GM21367 (cell line): ENCODE measurements around the gene HEATR9.
A peak's percentile ranks its signal among the peaks of the same experiment; 100 is the strongest.

Experiments used
- ATAC-seq: cut with Tn5 transposase; IDR thresholded peaks from one replicate; pipeline ENCODE4 v1.9.1; 2021; ENCODE audit not compliant: unreplicated experiment

HEATR9 gene

DNA sequence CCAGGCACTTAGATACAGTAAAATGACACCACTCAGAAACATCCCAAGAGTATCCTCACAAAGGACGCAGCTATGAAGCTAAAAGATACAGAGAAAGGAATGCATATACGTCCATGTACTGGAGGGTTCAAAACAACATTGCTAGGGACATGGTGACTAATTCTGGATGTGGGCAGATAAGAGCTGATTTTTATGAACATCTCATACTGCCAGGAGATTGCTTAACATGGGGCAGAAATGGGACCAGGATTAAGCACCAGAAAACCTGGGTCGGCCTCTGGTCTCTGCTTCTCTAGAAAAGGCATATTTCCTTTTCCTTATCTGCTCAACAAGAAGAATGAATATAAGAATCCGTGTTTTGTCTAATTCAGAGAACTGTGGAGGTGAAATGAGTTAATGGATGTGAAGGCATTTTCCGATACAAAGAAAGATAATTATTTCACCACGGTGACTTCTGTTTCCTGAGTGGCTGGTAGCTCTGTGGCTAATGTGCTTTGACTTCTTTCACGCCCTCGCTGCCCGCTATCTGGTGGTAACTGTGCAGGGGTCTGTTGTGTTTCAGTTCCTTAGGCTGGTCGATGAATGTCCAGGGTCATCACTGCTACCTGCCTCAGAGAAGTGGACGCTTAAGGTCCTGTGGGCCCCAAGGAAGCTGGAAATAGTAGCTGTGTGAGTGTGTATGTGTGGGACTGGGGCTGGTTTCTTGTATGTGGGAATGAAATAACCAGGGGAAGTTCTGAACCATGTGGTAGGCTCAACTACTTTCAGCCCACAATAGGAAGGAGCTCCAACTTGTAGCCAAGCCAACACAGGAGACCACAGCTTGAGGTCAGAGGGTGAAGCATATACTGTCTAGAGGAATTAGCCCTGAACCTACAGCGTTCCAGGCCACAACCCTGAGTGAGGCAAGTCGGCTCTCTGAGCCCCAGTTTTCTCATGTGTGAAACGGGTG lies 27.2 kb upstream of the HEATR9 start:
- ATAC-seq, result peak; percentile 45

GRCh38 chr17:35894206-35894605 lies 25.5 kb upstream of the HEATR9 start:
- ATAC-seq, result no peak

DNA sequence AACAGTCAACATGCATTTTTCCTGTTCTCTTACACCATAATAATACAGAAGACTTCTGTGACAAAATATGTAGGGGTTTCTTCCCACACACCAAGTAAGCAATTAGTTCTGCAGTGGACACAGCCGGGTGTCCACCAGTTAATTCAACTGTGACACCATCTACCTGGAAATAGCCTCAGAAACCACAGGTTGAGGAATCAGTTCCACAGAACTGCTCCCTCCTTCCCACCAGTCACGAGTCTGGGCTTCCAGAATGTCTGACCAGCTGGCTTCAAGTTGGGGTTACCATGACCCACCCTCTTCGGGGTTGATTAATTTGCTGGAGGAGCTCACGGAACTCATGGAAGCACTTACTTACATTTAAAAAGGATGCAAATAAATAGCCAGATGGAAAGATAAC lies 25.1 kb upstream of the HEATR9 start:
- no peak for ATAC-seq

DNA sequence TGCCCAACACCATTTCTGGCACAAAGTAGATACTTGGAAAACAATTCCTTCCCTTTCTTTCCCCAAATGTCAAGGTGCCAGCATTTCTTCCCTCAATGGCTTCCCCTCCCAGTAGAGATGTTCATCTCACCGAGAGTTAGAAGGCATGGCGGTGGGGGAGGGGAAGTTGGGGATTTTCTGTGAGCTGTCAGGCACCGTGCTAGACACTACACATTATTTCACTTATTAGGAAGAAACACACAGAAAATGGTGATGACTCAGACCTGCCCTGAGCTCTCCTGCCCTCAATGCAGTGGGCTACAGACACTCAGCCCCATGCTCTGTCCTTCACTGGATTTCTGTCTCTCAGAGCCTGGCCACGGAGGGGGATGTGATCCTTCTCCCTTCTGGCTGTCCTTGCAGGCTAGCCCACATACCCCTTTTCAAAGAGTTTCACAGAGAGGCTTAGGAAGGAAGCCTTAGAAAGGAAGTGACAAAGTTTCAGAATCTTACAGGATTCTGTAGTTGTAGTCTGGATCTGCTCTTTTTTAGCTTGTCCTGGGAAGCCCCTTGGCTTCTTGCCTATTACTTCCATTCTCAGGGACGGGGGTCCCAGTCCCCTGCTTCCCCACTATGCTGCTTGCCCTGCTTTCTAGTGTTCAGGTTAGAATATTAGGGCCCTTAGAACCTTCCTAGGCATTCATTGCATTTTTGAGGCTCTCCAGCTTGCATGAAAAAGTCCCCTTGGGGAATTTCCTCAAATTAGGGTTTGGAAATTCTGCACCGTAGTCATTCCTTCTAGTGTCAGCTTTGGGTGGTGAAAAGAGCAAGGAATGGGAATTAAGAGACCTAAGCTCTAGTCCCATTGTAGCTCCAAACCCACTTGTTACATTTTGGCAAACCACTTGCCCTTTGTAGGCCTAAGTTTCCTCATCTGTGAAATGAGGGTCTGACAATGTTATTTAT lies 23.7 kb upstream of the HEATR9 start:
- no peak for ATAC-seq

GRCh38 chr17:35891269-35891668 lies 22.6 kb upstream of the HEATR9 start:
- no peak for ATAC-seq

DNA sequence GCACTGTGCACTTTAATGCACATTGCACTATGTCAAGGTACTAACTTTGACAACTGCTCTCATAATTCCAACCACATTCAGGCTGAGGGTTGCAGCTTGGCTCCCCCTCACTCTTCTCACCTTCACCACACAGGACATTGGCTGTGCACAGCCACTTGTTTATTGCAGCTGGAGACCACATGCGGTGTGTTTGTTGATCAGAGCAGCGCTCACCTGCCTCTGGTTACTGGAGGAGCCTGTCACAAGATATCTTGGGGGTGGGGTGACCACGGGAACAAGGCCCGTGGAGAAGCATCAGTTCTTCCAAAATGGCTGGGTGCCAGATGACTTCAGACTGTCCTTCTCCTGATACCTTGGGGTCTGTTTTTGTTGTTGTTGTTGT lies 22.1 kb upstream of the HEATR9 start:
- no peak for ATAC-seq

DNA sequence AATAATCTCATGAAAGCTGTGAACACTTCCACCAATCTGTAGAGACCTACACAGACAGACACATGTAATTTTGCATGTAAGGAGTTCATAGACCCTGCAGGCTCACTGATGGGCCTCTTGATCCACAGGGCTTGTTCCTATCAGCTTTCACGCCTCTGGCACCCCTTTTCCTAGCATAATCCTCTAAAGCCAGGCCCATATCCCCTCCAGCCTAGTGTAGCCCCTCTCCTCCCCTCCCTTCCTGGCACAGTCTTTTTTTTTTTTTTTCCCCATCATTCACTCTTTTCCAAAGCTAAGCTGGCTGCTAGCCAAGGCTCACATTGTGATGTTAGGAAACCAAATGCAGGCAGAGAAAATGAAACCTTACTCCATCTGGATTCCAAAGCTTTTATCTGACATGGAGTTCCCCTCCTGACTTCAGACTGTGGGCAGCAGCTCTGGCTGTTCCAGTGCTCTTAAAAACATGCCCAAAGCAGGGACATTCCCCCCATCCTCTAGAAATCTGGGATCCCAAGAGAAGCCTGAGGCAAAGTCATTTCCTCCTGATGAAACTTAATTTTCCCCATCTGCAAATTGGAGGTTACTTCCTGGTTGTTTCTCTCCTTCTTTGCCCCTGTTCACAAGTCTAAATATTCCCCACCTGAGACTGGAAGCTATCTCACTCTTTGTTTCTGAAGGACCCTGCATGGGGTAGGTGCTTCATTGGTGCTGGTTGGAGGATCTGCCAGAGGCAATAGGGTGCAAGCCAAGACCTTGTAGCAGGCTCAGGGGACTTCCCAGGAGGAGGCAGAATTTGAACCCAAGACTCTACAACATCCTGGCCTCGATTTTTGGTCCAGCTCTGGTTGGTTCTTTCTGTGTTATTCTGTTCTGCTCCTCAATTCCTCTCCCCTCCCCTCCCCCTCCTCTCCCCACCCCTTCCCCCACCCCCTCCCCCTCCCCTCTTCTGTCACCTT lies 21.4 kb upstream of the HEATR9 start:
- no peak for ATAC-seq

DNA sequence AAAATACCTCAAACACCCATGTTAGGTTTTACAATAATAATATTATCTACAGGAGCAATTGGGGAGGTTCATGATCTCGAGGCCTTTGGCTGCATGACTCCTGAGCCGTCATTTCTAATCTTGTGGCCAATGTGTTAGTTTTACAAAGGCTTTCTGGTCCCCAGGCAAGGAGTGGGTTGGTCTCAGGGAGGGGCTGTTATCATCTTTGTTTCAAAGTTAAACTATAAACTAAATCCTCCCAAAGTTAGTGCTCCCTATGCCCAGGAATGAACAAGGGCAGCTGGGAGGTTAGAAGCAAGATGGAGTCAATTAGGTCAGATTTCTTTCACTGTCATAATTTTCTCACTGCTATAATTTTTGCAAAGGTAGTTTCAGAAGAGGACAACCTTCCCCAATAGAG lies 20.6 kb upstream of the HEATR9 start:
- no peak for ATAC-seq

GRCh38 chr17:35879773-35880654 lies 11.3 kb upstream of the HEATR9 start, which contains the start of gene CCL5:
Gene CCL5 (minus strand): TSS chr17:35880360.
- peak; percentile 79 for ATAC-seq

DNA sequence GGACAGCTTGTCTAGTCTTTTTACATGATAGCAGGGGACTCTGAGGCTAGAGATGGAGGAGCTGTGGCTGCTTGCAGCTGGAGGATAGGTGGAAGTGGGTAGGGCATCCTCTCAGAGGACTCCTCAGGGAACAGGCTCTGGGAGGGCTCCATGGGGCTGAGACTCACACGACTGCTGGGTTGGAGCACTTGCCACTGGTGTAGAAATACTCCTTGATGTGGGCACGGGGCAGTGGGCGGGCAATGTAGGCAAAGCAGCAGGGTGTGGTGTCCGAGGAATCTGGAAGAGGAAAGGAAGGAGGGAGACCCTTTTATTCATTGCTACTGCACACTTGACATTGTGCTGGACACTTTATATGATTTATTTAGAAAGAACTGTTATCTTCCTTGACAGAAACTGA lies 9.7 kb upstream of the HEATR9 start:
- ATAC-seq, result no peak

- ATAC-seq, result no peak
Observed at GRCh38 chr17:35877345-35878029, 8.8 kb upstream of the HEATR9 start.

DNA sequence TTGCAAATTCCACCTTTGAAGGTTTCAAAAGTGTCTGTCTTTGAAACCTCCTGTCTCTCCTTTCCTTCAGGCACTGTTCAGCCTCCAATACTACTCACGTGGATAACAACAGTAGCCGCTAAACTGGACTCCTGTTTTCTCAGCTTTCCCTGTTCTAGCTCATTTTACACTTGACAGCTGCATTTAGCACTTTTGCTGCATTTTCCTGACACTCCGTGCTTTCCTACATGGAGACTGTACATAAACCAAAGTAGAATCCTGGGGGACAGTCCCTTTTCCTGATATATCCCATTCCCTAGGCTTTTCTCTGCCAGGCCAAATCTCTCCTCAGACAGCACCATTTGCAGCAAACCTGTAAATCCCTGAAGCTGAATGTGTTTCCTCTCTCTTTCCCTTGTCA lies 7.8 kb upstream of the HEATR9 start:
- ATAC-seq, result no peak

DNA sequence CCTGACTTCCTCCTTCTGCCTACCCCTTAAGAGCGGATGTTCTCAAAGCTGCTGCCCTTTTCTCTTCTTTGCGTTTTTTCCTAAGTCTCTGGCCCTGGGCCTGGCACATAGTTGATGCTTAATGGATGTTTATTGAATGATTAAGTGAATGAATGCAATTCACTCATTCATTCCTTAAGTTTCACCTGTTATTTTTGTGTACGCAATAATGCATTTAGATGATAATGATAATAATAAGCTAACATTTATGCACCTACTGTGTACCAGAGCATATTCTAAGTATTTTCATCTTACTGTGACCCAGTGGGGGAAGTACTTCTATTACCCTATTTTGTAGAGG lies 7.1 kb upstream of the HEATR9 start:
- ATAC-seq, result no peak

DNA sequence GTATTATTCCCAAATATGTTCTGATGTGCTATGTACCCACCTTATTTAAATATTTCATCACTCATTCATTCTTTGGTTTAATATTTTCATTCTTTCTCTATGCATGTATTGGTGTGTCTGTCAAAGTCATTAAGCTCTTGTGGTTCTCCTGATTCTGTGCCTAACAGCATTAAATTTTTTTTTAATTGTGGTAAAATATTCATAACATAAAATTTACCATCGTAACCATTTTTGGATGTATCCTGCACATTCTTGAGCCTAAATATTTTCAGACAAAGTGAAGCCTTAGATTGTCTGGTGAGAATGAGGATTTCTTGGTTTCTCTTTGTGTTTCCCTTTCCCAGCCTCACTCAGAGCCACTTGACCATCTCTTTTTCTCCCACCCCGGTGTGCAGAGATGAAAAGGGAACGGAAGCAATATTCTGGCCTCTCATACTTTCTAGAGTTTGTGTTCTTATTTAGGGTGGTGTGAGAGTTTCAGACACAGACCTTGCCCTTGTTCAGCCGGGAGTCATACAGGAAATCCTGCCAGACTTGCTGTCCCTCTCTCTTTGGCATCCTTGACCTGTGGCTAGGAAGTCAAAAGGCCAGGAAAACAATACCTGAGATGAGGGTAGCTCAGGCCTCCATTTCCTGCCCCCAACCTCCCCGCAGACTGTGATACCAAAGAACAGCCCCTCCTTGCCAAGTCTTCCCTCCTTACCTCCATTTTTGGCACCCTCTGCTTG lies 6.5 kb upstream of the HEATR9 start:
- no peak for ATAC-seq

- no peak for ATAC-seq
Observed at GRCh38 chr17:35872196-35872980, 3.7 kb upstream of the HEATR9 start.

- ATAC-seq, result no peak
Observed at GRCh38 chr17:35870906-35871819, 2.5 kb upstream of the HEATR9 start.

GRCh38 chr17:35867574-35867973 lies 1.1 kb downstream of the HEATR9 start:
- ATAC-seq, result no peak
